Heart right ventricle (tissue), 16 donors: ENCODE measurements around the gene UPK3A. TPM values are rescaled to one million over a fixed set of nuclear protein-coding genes. Genes with fewer than 3 reads are reported as not detected.

Experiments
- ATAC-seq, 8 donors: fragments of 200-7000 bp; cut with Tn5 transposase; one replicate each; pipeline ENCODE4 v1.9.1; 2020; ENCODE audit warnings: mild to moderate bottlenecking in 8 of 8, moderate library complexity in 8 of 8, moderate number of reproducible peaks in 1 of 8
- DNase-seq, 2 donors: peaks; one replicate each; pipeline ENCODE4 v3.0.0-alpha.2; 2020
- H3K27ac ChIP-seq, 10 donors: fragments of 200-600 bp; sonication (generic) in 2 of 10; one replicate each; pipeline versions ENCODE4 v1.5.0 to v1.8.0; 2020 to 2022; ENCODE audit warnings: mild to moderate bottlenecking in 3 of 10
- H3K27me3 ChIP-seq, 7 donors: fragments of 200-600 bp; one replicate each; pipeline ENCODE4 v1.8.0; 2021 to 2022; ENCODE audit warnings: mild to moderate bottlenecking in 2 of 7
- H3K36me3 ChIP-seq, 9 donors: fragments of 200-600 bp; sonication (generic) in 1 of 9; one replicate each; pipeline versions ENCODE4 v1.5.0 to v1.8.0; 2020 to 2022; ENCODE audit warnings: mild to moderate bottlenecking in 2 of 9
- H3K4me1 ChIP-seq, 9 donors: fragments of 200-600 bp; sonication (generic) in 1 of 9; one replicate each; pipeline versions ENCODE4 v1.5.0 to v1.8.0; 2020 to 2022; ENCODE audit warnings: mild to moderate bottlenecking in 4 of 9
- H3K4me3 ChIP-seq, 10 donors: fragments of 200-600 bp; sonication (generic) in 2 of 10; one replicate each; pipeline versions ENCODE4 v1.5.0 to v1.8.0; 2020 to 2022; ENCODE audit warnings: mild to moderate bottlenecking in 7 of 10, moderate library complexity in 2 of 10
- H3K9me3 ChIP-seq, 11 donors: fragments of 200-600 bp in 10 of 11; sonication (generic) in 2 of 11; one replicate each; pipeline versions ENCODE4 v1.5.0 to v1.8.0; 2013 to 2022; ENCODE audit warnings: mild to moderate bottlenecking in 2 of 11, control low read depth in 1 of 11, moderate library complexity in 1 of 11
- WGBS, 2 donors: extraction: QIAGEN DNeasy Blood & Tissue Kit; methylation state at CpG; one replicate each; pipeline ENCODE4 v1.1.7; 2013; ENCODE audit warnings: inconsistent platforms in 1 of 2; 5-methylcytosine and 5-hydroxymethylcytosine counted together
- intact Hi-C, 10 donors: fragments of 100-400 bp; cut with DNase I; formaldehyde crosslinking; loops; one replicate each; pipeline versions ENCODE4 v1.11.1 to v1.14.2; 2022
- polyA plus RNA-seq, 2 donors: library from polyadenylated mRNA; stranded (reverse); fragments of 200-250 nt; gene quantifications; one replicate each; pipeline ENCODE4 v1.2.3, GENCODE V29; 2013
- total RNA-seq, 10 donors: library from RNA; stranded (reverse); fragmentation: NEBNext Ultra II Directional in 3 of 10; extraction: Animal tissue kit (Norgen Biotek cat#: 25700) in 3 of 10; gene quantifications; one replicate each; pipeline versions ENCODE4 v1.2.1 to v1.2.4, GENCODE V29; 2021 to 2023
- TF ChIP-seq, protein P1 (sequence below), 9 donors: fragments of 200-600 bp; sonication (generic) in 2 of 9; IDR thresholded peaks; one replicate each; pipeline versions ENCODE4 v1.5.0 to v1.8.0; 2021 to 2022; ENCODE audit warnings: antibody characterized with exemption in 9 of 9, mild to moderate bottlenecking in 5 of 9, moderate library complexity in 1 of 9
- donor health status: Arrhythmogenic right ventricular cardiomyopathy.
- donor health status: ischemic (EF 13 %, LVEDD 7.1; RV severe dilation, severe dysfunction).
- donor health status: healthy with polysubstance abuse.
- donor health status: DM: no; HTN: yes; CAD: no.
- donor health status: DM: no; HTN: no; CAD: no.
- donor health status: ischemic (EF 25% LVEDD 6.9; RV normal size, moderate dysfunction).
- donor health status: ischemic (EF 25% LVEDD 5.7; RV mildly dilated, moderate dysfunction).
- donor health status: healthy.
- donor health status: DM: yes; HTN: yes; CAD: no.
- donor health status: Ischemic cardiomyopathy.
- donor health status: ischemic (EF 35%, LVEDD 5.7; RV mildly dilated, moderate dysfunction).
- donor health status: nonischemic (EF 11% LVEDD 7.7; RV severe dilation, severe dysfunction).
- donor health status: DM: yes; HTN: yes; CAD: no.
- donor health status: PGD.
- donor health status: ischemic (EF 29% LVEDD 5.4; RV normal size, mild dysfunction).
- donor health status: nonischemic (EF 23%, LVEDD 6.1; RV moderate dilation, normal function).

UPK3A gene
- total and polyA plus RNA-seq, 12 donors, result 0.48 TPM; not detected in 11

DNA sequence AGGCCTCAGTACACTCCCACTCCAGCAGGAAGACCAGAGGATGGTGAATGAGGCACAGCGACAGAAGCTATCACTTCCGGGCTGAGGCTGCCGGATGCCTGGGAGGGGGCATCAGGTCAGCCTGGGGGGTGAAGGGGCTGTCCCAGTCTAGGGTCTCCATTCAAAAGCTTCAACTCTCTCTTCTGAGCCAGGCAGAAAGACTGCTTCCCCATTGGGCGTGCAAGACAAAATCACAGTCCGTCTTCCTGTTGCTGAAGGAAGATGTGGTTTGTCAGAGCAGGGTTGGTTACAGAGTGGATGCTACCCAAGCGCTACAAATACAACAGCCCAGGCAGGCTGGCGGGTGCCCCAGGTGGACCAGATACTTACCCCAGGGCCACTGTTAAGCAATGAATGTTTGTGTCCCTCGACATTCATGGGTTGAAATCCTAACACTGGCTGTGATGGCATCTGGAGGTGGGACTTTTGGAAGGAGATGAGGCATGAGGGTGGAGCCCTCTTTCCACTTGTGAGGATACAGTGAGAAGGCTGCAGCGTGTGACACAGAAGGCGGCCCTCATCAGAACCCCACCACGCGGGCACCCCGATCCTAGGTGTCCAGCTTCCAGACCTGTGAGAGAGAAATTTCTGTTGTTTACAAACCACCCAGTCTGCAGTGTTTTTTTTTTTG is 12.0 kb downstream of the UPK3A start:
- Histone ChIP-seq H3K27me3 (peaks cover 0 to 6% (median 0%) of the 10 kb centered on the region in 7 donors), H3K4me3 (no peak overlapping the region), H3K27ac (peak overlapping the region in 1 of 10 donors; percentile 53), H3K9me3 (no peaks in the 10 kb centered on the region), H3K4me1 (peaks cover 0 to 13% (median 0%) of the 10 kb centered on the region in 9 donors), H3K36me3 (no peaks in the 10 kb centered on the region)
- intact Hi-C loops, result no loop called here
- WGBS, 2 donors, result 73% methylated on average over 13 of the region's 13 CpGs
- ATAC-seq (peak in 3 of 8 donors; percentile 20 to 50 (median 33)), DNase-seq (no peak)
- TF ChIP-seq, protein P1, sequence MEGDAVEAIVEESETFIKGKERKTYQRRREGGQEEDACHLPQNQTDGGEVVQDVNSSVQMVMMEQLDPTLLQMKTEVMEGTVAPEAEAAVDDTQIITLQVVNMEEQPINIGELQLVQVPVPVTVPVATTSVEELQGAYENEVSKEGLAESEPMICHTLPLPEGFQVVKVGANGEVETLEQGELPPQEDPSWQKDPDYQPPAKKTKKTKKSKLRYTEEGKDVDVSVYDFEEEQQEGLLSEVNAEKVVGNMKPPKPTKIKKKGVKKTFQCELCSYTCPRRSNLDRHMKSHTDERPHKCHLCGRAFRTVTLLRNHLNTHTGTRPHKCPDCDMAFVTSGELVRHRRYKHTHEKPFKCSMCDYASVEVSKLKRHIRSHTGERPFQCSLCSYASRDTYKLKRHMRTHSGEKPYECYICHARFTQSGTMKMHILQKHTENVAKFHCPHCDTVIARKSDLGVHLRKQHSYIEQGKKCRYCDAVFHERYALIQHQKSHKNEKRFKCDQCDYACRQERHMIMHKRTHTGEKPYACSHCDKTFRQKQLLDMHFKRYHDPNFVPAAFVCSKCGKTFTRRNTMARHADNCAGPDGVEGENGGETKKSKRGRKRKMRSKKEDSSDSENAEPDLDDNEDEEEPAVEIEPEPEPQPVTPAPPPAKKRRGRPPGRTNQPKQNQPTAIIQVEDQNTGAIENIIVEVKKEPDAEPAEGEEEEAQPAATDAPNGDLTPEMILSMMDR (IDR thresholded peaks at IDR 0.05), result no peak

DNA sequence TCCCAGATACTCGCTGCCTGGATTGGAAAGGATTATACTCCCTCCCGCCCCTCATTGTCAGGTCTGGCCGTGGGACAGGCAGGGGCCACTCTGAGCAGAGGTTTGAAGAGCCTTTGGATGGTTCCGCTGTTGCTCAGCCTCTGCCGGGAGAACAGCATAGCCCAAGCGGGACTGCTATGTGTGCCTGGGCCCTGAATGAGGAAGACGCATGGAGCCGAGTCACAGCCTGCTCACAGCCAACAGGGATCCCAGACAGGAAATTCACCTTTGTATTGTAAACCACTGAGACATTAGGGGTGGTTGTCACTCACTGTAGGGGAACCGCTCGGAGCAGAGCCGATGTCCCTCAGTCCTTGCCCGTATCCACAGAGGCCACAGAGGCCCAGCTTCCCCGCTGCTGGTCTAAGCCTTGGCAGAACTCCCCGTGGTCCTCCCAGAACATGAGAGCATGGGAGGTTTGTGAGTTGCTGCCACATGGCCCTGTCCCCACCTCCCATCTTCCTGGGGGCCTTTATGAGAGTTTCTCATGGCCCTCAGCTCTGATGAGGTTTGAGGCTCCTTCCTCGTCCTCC is 14.3 kb downstream of the UPK3A start:
- TF ChIP-seq, protein P1 (IDR thresholded peaks at IDR 0.05), result no peak
- Histone ChIP-seq H3K27me3 (no peaks in the 10 kb centered on the region), H3K4me3 (no peak overlapping the region), H3K36me3 (no peaks in the 10 kb centered on the region), H3K9me3 (no peaks in the 10 kb centered on the region), H3K27ac (no peak overlapping the region), H3K4me1 (peaks cover 0 to 4% (median 0%) of the 10 kb centered on the region in 9 donors)
- no peak for DNase-seq
- 66 to 70% methylated on average over 15 of the region's 15 CpGs for WGBS, 2 donors
- intact Hi-C loops, result no loop called here
- ATAC-seq, result no peak

DNA sequence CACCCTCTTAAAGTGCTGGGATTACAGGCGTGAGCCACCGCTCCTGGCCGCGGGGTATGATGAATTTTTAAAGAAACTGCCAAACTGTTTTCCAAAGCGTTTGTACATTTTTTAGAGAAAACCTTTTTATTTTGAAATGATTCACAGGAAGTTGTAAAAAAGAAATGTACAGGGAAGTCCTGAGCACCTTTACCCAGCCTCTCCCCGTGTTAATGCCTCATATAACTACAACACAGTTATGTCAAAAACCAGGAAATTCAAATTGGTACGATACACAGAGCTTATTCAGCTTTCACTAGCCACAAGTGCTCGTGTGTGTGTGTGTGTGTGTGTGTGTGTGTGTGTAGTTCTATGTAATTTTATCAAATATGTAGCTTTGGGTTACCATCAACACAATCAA is 18.0 kb downstream of the UPK3A start:
- H3K36me3 ChIP-seq, result no peaks in the 10 kb centered on the region
- intact Hi-C loops, result no loop called here
- no peaks in the 10 kb centered on the region for H3K4me1 ChIP-seq
- WGBS, 2 donors, result 74 to 79% methylated on average over 8 of the region's 8 CpGs
- ATAC-seq (no peak), DNase-seq (no peak)
- H3K27me3 ChIP-seq, result no peaks in the 10 kb centered on the region
- H3K4me3 ChIP-seq, result no peak overlapping the region
- TF ChIP-seq, protein P1 (IDR thresholded peaks at IDR 0.05), result no peak
- no peaks in the 10 kb centered on the region for H3K9me3 ChIP-seq
- no peak overlapping the region for H3K27ac ChIP-seq

DNA sequence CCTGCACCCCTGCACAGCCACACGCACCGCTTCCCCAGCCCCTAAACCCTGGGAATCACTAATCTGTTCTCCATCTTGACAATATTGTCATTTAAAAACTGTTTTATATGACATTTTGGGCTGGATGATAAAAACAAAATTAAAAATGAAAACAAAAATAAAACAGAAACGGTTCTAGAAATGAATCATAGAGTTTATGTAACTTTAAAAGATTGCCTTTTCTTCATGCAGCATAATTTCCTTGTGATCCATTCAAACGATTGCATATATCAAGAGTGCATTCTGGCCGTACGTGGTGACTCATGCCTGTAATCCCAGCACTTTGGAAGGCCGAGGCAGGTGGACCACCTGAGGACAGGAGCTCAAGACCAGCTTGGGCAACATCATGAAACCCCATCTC is 18.4 kb downstream of the UPK3A start:
- Histone ChIP-seq H3K27me3 (no peaks in the 10 kb centered on the region), H3K4me1 (no peaks in the 10 kb centered on the region), H3K4me3 (no peak overlapping the region), H3K36me3 (no peaks in the 10 kb centered on the region), H3K9me3 (no peaks in the 10 kb centered on the region), H3K27ac (no peak overlapping the region)
- TF ChIP-seq, protein P1 (IDR thresholded peaks at IDR 0.05), result no peak
- 83 to 87% methylated on average over 7 of the region's 7 CpGs for WGBS, 2 donors
- intact Hi-C loops, result no loop called here
- no peak for DNase-seq
- no peak for ATAC-seq
